AG09309 (cell line): ENCODE results near the gene HSPBP1.
"Not testable (repeated sequence)": the region's sequence is repeated elsewhere in the genome, so short reads cannot be mapped to it uniquely, and the experiment has no call there.

ENCODE experiments used
- DNase-seq: peaks from one replicate; pipeline ENCODE4 v3.0.0-alpha.2; 2010; ENCODE audit warnings: low read depth
- H3K4me3 ChIP-seq: 2 replicates; pipeline ENCODE4 v1.5.1; 2011; ENCODE audit warnings: mild to moderate bottlenecking, low read depth, low read length, moderate library complexity; ENCODE audit not compliant: control insufficient read depth
- TF ChIP-seq, protein P1 (sequence below): IDR thresholded peaks from 2 replicates; pipeline ENCODE4 v1.5.1; 2011; ENCODE audit warnings: mild to moderate bottlenecking, low read depth, low read length, inconsistent platforms; ENCODE audit not compliant: insufficient read depth, control insufficient read depth; ENCODE audit errors: missing control alignments

HSPBP1 gene, protein sequence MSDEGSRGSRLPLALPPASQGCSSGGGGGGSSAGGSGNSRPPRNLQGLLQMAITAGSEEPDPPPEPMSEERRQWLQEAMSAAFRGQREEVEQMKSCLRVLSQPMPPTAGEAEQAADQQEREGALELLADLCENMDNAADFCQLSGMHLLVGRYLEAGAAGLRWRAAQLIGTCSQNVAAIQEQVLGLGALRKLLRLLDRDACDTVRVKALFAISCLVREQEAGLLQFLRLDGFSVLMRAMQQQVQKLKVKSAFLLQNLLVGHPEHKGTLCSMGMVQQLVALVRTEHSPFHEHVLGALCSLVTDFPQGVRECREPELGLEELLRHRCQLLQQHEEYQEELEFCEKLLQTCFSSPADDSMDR

DNA sequence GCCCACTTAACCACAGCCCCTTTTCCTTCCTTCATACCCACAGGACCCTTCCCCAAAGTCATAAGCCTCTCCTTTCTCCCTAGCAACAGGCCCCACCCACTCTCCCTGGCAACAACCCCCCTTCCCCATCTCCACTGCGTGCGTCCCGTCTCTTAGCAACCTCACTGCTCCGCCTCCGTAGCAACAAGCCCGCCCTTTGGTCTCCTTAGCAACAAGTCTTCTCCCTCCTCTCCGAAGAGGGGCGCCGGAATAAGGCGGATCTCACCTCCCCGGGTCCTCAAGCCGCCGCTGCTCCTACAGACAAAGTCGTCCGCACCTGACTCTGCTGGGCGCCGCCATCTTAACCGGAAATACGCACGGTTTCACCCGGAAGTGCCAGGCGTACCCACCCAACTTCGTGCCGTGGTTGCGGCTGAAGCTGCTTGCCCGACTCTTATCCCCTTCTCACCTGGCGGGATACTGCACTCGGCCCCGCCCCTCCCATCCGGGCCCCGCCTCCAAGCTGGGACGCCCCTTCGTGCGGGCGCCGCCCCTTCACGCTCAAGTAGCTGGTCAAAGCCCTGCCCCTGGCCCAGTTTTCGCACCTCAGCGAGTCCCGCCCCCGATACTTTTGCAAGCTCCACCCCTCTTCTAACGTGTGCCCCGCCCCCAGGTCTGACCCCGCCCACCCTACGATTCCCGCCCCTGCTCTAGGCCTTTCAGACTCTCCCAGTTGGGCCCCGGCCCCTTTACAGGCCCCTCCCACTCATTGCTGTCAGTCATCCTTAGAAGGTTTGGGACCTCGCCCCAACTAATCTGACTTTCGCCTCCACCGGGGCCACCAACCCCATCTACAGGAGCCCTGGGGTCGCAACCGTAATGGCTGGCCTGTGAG, at the start of gene HSPBP1:
HSPBP1 (minus strand) TSS at position 341 of the 874 bp plus-strand sequence. CDS start 502 bp downstream, outside the sequence.
- H3K4me3 ChIP-seq = peak within 1 kb of the TSS; percentile 67
- DNase-seq = peak; percentile 53
- TF ChIP-seq, protein P1, sequence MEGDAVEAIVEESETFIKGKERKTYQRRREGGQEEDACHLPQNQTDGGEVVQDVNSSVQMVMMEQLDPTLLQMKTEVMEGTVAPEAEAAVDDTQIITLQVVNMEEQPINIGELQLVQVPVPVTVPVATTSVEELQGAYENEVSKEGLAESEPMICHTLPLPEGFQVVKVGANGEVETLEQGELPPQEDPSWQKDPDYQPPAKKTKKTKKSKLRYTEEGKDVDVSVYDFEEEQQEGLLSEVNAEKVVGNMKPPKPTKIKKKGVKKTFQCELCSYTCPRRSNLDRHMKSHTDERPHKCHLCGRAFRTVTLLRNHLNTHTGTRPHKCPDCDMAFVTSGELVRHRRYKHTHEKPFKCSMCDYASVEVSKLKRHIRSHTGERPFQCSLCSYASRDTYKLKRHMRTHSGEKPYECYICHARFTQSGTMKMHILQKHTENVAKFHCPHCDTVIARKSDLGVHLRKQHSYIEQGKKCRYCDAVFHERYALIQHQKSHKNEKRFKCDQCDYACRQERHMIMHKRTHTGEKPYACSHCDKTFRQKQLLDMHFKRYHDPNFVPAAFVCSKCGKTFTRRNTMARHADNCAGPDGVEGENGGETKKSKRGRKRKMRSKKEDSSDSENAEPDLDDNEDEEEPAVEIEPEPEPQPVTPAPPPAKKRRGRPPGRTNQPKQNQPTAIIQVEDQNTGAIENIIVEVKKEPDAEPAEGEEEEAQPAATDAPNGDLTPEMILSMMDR = no peak

DNA sequence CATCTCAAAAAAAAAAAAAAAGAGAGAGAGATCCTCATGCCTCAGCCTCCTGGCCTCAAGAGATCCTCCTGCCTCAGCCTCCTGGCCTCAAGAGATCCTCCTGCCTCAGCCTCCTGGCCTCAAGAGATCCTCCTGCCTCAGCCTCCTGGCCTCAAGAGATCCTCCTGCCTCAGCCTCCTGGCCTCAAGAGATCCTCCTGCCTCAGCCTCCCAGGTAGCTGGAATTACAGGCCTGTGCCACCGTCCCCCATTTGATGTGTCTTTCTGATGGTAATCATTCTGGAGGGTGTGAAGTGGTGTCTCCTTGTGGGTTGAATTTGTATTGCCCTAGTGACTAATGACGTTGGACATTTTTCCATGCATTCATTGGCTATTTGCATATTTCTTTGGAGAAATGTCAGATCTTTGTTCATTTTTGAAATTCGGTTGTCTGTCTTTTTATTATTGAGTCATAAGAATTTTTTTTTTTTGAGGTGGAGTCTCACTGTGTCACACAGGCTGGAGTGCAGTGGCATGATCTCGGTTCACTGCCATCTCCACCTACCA, 48.9 kb upstream of the HSPBP1 start:
- not testable (repeated sequence) for DNase-seq

DNA sequence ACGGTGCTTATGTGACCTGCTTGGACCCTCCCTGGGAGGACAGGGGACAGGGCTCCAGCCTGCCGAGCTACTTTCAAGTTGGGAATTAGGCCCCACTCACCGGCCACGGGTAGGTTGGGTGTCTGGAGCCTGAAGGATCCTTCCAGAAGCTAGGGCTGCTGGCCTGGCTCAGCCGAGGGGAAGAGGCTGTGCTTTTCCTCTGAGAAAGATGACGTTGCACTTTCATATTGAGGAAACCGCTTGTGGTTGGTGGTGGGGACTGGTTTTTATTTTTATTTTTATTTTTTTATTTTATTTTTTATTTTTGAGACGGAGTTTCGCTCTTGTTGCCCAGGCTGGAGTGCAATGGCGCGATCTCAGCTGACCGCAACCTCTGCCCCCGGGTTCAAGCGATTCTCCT, 45.3 kb upstream of the HSPBP1 start, which contains the start of gene TMEM150B:
TMEM150B (minus strand) TSS at position 170 of the 400 bp plus-strand sequence. CDS start 4,305 bp downstream, outside the sequence.
- TF ChIP-seq, protein P1 = no peak
- H3K4me3 ChIP-seq = no peak within 1 kb of the TSS
- no peak for DNase-seq

More for the DNA sequence above, 48.9 kb upstream of the HSPBP1 start:
- not testable (repeated sequence) for H3K4me3 ChIP-seq

DNA sequence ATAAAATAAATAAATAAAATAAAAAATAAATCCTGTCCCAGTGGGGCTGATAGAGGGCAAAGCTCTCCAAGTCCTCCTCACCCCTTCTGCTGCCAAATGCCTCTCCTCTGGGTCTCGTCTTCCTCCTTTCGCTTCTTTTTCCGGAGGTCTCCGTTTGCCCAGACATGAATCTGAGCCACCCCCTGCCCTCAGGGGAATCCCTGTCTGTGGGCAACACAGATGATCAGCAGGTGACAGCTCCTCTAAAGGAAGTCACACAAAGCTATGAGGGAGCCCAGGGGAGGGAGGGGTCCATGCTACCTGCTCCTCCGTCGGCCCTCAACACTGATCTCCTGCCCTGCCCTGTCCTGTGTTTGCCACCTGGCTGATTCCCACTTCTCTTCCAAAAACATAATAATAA, 44.8 kb upstream of the HSPBP1 start:
- TF ChIP-seq, protein P1 = no peak
- no peak for DNase-seq
- H3K4me3 ChIP-seq = no peak overlapping the region

DNA sequence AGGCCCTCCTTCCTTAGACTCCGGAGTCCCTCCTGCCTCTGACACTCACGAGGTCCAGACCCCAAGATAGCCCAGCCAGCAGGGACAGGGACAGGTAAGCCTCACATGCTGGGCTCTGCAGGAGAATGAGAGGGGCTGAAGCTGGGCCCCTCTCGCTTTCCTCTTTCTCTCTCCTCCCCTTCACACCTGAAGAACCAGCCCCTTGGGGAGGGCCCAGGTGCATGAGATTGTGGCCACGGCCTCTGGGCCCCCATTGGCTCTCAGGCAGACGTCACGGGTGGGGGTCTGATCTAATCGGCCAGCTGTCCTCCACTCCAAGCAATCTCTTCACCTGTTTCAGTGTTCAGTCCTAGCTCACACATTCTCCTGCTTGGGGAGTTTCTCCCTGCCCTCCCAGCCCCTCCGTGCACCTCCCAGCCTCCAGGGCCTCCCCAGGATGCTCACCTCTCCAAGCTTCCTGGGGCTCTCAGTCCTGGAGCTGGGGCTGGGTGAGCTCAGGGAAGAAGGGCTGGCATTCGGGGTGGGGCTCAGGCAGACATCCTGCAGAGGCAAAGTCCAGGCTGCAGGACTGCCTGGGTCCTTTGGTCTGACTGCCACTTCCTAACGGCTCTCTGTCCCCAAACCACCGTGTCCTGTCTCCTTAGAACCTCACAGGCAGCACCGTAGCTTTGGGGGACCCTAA, 42.4 kb upstream of the HSPBP1 start:
- TF ChIP-seq, protein P1 = no peak
- no peak overlapping the region for H3K4me3 ChIP-seq
- DNase-seq = no peak

DNA sequence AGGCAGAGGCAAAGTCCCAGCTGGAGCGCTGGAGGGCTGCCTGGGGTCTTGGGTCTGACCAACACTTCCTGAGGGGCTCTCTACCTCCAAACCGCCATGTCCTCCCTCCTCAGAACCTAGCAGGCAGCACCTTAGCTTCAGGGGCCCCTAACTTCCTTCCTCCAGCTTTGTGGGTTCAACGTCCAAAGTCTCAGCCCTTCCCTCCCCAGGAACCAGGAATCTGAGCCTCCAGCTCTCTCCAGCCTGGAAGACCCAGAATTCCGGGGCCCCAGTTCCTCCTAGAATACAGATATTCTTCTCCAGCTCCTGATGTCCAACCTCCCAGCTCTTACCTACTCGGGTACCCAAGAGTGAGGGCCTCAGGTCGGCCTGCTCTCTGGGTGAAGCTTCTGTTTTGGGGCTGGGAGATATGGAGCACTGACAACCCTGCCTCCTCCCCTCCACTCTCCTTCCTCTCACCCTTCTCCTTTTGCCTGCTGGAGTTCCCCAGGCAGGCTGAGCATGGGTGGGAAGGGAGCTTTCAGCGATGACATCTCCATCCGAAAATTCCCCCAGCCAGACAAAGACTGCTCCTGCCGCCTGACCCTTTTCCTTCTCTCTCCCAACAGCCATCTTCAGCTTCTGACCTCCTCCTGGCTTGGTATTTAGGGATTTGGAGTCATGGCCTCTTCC, 41.7 kb upstream of the HSPBP1 start:
- TF ChIP-seq, protein P1 = no peak
- no peak overlapping the region for H3K4me3 ChIP-seq
- no peak for DNase-seq
